Neural progenitor cell (in vitro differentiated cells): Measurements from ENCODE around the gene FNDC8. TPM values are rescaled to one million over a fixed set of nuclear protein-coding genes. Genes with fewer than 3 reads are reported as not detected.

Source experiments
- DNase-seq: peaks from one replicate; pipeline ENCODE4 v3.0.0-alpha.2; 2016; ENCODE audit warnings: low spot score
- H2AFZ ChIP-seq: fragments of 200-600 bp; sonication (generic); replicated peaks from 2 replicates; pipeline ENCODE4 v1.6.1; 2016; ENCODE audit warnings: antibody characterized with exemption
- H3F3A ChIP-seq: fragments of 200-600 bp; sonication (generic); 2 replicates; pipeline ENCODE4 v1.6.1; 2016; ENCODE audit warnings: antibody characterized with exemption, low read depth
- H3K27ac ChIP-seq: fragments of 200-600 bp; sonication (generic); 2 replicates; pipeline ENCODE4 v1.5.1; 2016; ENCODE audit warnings: mild to moderate bottlenecking
- H3K27me3 ChIP-seq: fragments of 200-600 bp; sonication (generic); 2 replicates; pipeline ENCODE4 v1.6.1; 2016; ENCODE audit warnings: mild to moderate bottlenecking, moderate library complexity
- H3K36me3 ChIP-seq: fragments of 200-600 bp; sonication (generic); 2 replicates; pipeline ENCODE4 v1.5.1; 2016
- H3K4me1 ChIP-seq: fragments of 200-600 bp; sonication (generic); 2 replicates; pipeline ENCODE4 v1.6.1; 2016; ENCODE audit warnings: mixed run types
- H3K4me2 ChIP-seq: fragments of 200-600 bp; sonication (generic); 2 replicates; pipeline ENCODE4 v1.6.1; 2016
- H3K4me3 ChIP-seq: fragments of 200-600 bp; sonication (generic); 2 replicates; pipeline ENCODE4 v1.5.1; 2016
- H3K79me2 ChIP-seq: fragments of 200-600 bp; sonication (generic); 2 replicates; pipeline ENCODE4 v1.6.1; 2016; ENCODE audit warnings: low read depth
- H3K9ac ChIP-seq: fragments of 200-600 bp; sonication (generic); 2 replicates; pipeline ENCODE4 v1.6.1; 2016
- H3K9me3 ChIP-seq: fragments of 200-600 bp; sonication (generic); 2 replicates; pipeline ENCODE4 v1.5.1; 2016; ENCODE audit warnings: low read depth
- H4K20me1 ChIP-seq: fragments of 200-600 bp; sonication (generic); 2 replicates; pipeline ENCODE4 v1.6.1; 2016; ENCODE audit warnings: low read depth
- H3K27ac Mint-ChIP-seq: 3 replicates; pipeline ENCODE4 v1.8.0; 2021; ENCODE audit warnings: mixed read lengths
- H3K27me3 Mint-ChIP-seq: 2 replicates; pipeline ENCODE4 v1.8.0; 2022; ENCODE audit warnings: low read depth, mild to moderate bottlenecking, inconsistent platforms, moderate library complexity, mixed read lengths; ENCODE audit not compliant: insufficient read depth
- H3K36me3 Mint-ChIP-seq: 3 replicates; pipeline ENCODE4 v1.8.0; 2021; ENCODE audit warnings: mixed read lengths
- H3K4me1 Mint-ChIP-seq: 3 replicates; pipeline ENCODE4 v1.8.0; 2021; ENCODE audit warnings: mixed read lengths
- H3K4me3 Mint-ChIP-seq: 3 replicates; pipeline ENCODE4 v1.8.0; 2021; ENCODE audit warnings: mild to moderate bottlenecking, moderate library complexity, mixed read lengths
- H3K9me3 Mint-ChIP-seq: 3 replicates; pipeline ENCODE4 v1.8.0; 2020; ENCODE audit warnings: mixed read lengths
- CTCF ChIP-seq: fragments of 200-600 bp; sonication (generic); IDR thresholded peaks from 2 replicates; pipeline ENCODE4 v1.5.1; 2017; ENCODE audit warnings: antibody characterized with exemption, mild to moderate bottlenecking
- EZH2 ChIP-seq: fragments of 200-600 bp; sonication (generic); IDR thresholded peaks from 2 replicates; pipeline ENCODE4 v1.6.1; 2017; ENCODE audit warnings: antibody characterized with exemption, mild to moderate bottlenecking, moderate library complexity
- EZH2phosphoT487 ChIP-seq: fragments of 200-600 bp; sonication (generic); IDR thresholded peaks from 2 replicates; pipeline ENCODE4 v1.6.1; 2017; ENCODE audit warnings: antibody characterized with exemption
- total RNA-seq: library from RNA; depleted of rRNA; stranded (reverse); fragments of >200 nt; gene quantifications from 2 replicates; pipeline ENCODE4 v1.2.3, GENCODE V29; 2015; ENCODE audit warnings: low replicate concordance

The FNDC8 gene
- total RNA-seq, 1 donor from 2014 or later: not detected

DNA sequence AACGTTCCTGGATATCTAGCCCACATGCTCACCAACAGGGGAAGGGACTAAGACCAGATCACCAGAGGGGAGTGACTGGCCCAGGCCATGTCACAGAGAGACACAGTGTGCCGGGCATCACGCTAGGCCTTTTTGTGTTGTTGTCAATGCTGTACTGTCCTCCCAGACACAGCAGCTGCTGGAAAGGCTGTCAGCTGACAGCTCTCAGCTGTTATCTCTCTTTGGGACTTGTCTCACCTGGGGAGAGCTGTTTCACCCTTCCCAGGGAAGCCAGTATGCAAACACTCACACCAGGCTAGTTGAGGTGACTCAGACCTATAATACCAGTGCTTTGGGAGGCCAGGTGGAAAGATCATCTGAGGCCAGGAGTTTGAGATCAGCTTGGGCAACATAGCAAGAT lies 45.6 kb downstream of the FNDC8 start:
- Mint-ChIP-seq H3K27me3 (peaks cover 3% of the 10 kb centered on the region), H3K4me3 (no peak overlapping the region), H3K27ac (no peak overlapping the region), H3K4me1 (no peaks in the 10 kb centered on the region), H3K9me3 (no peaks in the 10 kb centered on the region), H3K36me3 (no peaks in the 10 kb centered on the region)
- Histone ChIP-seq H3K4me2 (no peak overlapping the region), H3K4me3 (no peak overlapping the region), H3K27ac (no peak overlapping the region), H3K27me3 (no peaks in the 10 kb centered on the region), H3F3A (no peaks in the 10 kb centered on the region), H3K79me2 (no peaks in the 10 kb centered on the region), H2AFZ (no peak overlapping the region), H3K9me3 (no peaks in the 10 kb centered on the region), H4K20me1 (no peaks in the 10 kb centered on the region), H3K9ac (no peak overlapping the region), H3K4me1 (no peaks in the 10 kb centered on the region), H3K36me3 (no peaks in the 10 kb centered on the region)
- no peak for DNase-seq
- TF ChIP-seq CTCF: no peak
- TF ChIP-seq EZH2: no peak
- no peak for TF ChIP-seq EZH2phosphoT487

- Mint-ChIP-seq H3K4me1 (no peaks in the 10 kb centered on the region), H3K4me3 (no peak overlapping the region), H3K27me3 (peaks cover 1% of the 10 kb centered on the region), H3K9me3 (no peaks in the 10 kb centered on the region), H3K36me3 (no peaks in the 10 kb centered on the region), H3K27ac (no peak overlapping the region)
- Histone ChIP-seq H3K27me3 (no peaks in the 10 kb centered on the region), H3K36me3 (no peaks in the 10 kb centered on the region), H3K9me3 (no peaks in the 10 kb centered on the region), H3K79me2 (no peaks in the 10 kb centered on the region), H4K20me1 (no peaks in the 10 kb centered on the region), H3K4me3 (no peak overlapping the region), H3K27ac (no peak overlapping the region), H3K4me2 (no peak overlapping the region), H3F3A (no peaks in the 10 kb centered on the region), H3K4me1 (no peaks in the 10 kb centered on the region), H2AFZ (no peak overlapping the region), H3K9ac (no peak overlapping the region)
- DNase-seq: no peak
- TF ChIP-seq EZH2 (no peak), CTCF (no peak), EZH2phosphoT487 (no peak)
Observed at GRCh38 chr17:35167666-35168065, 46.3 kb downstream of the FNDC8 start.

- H3K9ac ChIP-seq: no peak overlapping the region
- no peaks in the 10 kb centered on the region for H3F3A ChIP-seq
- H3K27me3 Mint-ChIP-seq: no peaks in the 10 kb centered on the region
- no peak overlapping the region for H3K27ac ChIP-seq
- TF ChIP-seq EZH2phosphoT487: no peak
- no peak for TF ChIP-seq EZH2
- TF ChIP-seq CTCF: no peak
- no peaks in the 10 kb centered on the region for H3K27me3 ChIP-seq
- H3K36me3 ChIP-seq: no peaks in the 10 kb centered on the region
- no peaks in the 10 kb centered on the region for H3K9me3 ChIP-seq
- H3K4me1 Mint-ChIP-seq: no peaks in the 10 kb centered on the region
- no peak overlapping the region for H3K4me2 ChIP-seq
- H3K36me3 Mint-ChIP-seq: no peaks in the 10 kb centered on the region
- H3K79me2 ChIP-seq: no peaks in the 10 kb centered on the region
- H3K9me3 Mint-ChIP-seq: no peaks in the 10 kb centered on the region
- no peak overlapping the region for H3K27ac Mint-ChIP-seq
- no peak for DNase-seq
- H4K20me1 ChIP-seq: no peaks in the 10 kb centered on the region
- H3K4me3 ChIP-seq: no peak overlapping the region
- no peak overlapping the region for H3K4me3 Mint-ChIP-seq
- H3K4me1 ChIP-seq: no peaks in the 10 kb centered on the region
- no peak overlapping the region for H2AFZ ChIP-seq
Observed at GRCh38 chr17:35169835-35170363, 48.5 kb downstream of the FNDC8 start.
